Uterus (tissue), 4 donors: ENCODE measurements around the gene RBM45. TPM values are rescaled to one million over a fixed set of nuclear protein-coding genes. Genes with fewer than 3 reads are reported as not detected.
"Not testable (repeated sequence)": the region's sequence is repeated elsewhere in the genome, so short reads cannot be mapped to it uniquely, and the experiment has no call there.

Experiments
- DNase-seq, 2 donors: peaks; one replicate each; pipeline ENCODE4 v3.0.0-alpha.2; 2019 to 2020
- H3K27ac ChIP-seq, 2 donors: fragments of 200-600 bp; sonication (generic); 1 replicate in 1 of 2; 2 replicates in 1 of 2; pipeline ENCODE4 v1.5.1; 2016 to 2018
- H3K27me3 ChIP-seq, 2 donors: fragments of 200-600 bp; sonication (generic); one replicate each; pipeline ENCODE4 v1.5.1; 2018 to 2019; ENCODE audit warnings: control low read depth in 1 of 2
- H3K36me3 ChIP-seq, 2 donors: fragments of 200-600 bp; sonication (generic); one replicate each; pipeline ENCODE4 v1.5.1; 2019; ENCODE audit warnings: control low read depth in 1 of 2
- H3K4me1 ChIP-seq, 2 donors: fragments of 200-600 bp; sonication (generic); one replicate each; pipeline ENCODE4 v1.5.1; 2018 to 2019; ENCODE audit warnings: control low read depth in 1 of 2
- H3K4me3 ChIP-seq, 2 donors: fragments of 200-600 bp; sonication (generic); 1 replicate in 1 of 2; 2 replicates in 1 of 2; pipeline ENCODE4 v1.5.1; 2018 to 2019; ENCODE audit warnings: mild to moderate bottlenecking in 1 of 2
- H3K9me3 ChIP-seq, 2 donors: fragments of 200-600 bp; sonication (generic); one replicate each; pipeline ENCODE4 v1.5.1; 2019; ENCODE audit warnings: control low read depth in 1 of 2
- CTCF ChIP-seq, 4 experiments: fragments of 200-600 bp in 2 of 4; fragments of 450-650 bp in 2 of 4; sonication (generic) in 2 of 4; IDR thresholded peaks; one replicate each; pipeline ENCODE4 v1.5.1; 2016 to 2019; ENCODE audit warnings: antibody characterized with exemption in 4 of 4, mild to moderate bottlenecking in 2 of 4, moderate library complexity in 1 of 4
- POLR2A ChIP-seq, 2 donors: fragments of 450-650 bp; IDR thresholded peaks; one replicate each; pipeline ENCODE4 v1.6.1; 2016; ENCODE audit warnings: antibody characterized with exemption in 2 of 2, mild to moderate bottlenecking in 1 of 2, moderate library complexity in 1 of 2
- intact Hi-C: fragments of 100-400 bp; cut with DNase I; formaldehyde crosslinking; loops from one replicate; pipeline ENCODE4 v1.15.1; 2023; ENCODE audit warnings: low total_unique reads
- total RNA-seq, 4 donors: library from RNA; depleted of rRNA in 3 of 4; stranded (reverse); fragments of >200 nt in 3 of 4; gene quantifications; one replicate each; pipeline versions ENCODE4 v1.1.0 to v1.2.4, GENCODE V29; 2014 to 2023
- donor health status: DM: yes; HTN: yes; CAD: no.

RBM45 gene
- total RNA-seq, 4 donors from 2014 or later, result 4.7 to 31.9 (median 10.7) TPM

GRCh38 chr2:178074123-178075005 lies 37.9 kb upstream of the RBM45 start:
- H3K36me3 ChIP-seq, result no peaks in the 10 kb centered on the region
- intact Hi-C loops, result no loop called here
- no peak for DNase-seq
- H3K27me3 ChIP-seq, result no peaks in the 10 kb centered on the region
- H3K27ac ChIP-seq, result no peak overlapping the region
- no peaks in the 10 kb centered on the region for H3K9me3 ChIP-seq
- TF ChIP-seq POLR2A (IDR thresholded peaks at IDR 0.05) (no peak), CTCF (IDR thresholded peaks at IDR 0.05) (no peak)
- H3K4me1 ChIP-seq, result no peaks in the 10 kb centered on the region
- no peak overlapping the region for H3K4me3 ChIP-seq

GRCh38 chr2:178075006-178075326 lies 37.3 kb upstream of the RBM45 start:
- Histone ChIP-seq H3K27me3 (no peaks in the 10 kb centered on the region), H3K9me3 (no peaks in the 10 kb centered on the region), H3K4me3 (no peak overlapping the region), H3K36me3 (no peaks in the 10 kb centered on the region), H3K27ac (no peak overlapping the region), H3K4me1 (no peaks in the 10 kb centered on the region)
- intact Hi-C loops, result no loop called here
- TF ChIP-seq CTCF (IDR thresholded peaks at IDR 0.05) (no peak), POLR2A (IDR thresholded peaks at IDR 0.05) (no peak)
- DNase-seq, result no peak

- H3K4me1 ChIP-seq, result no peaks in the 10 kb centered on the region
- intact Hi-C loops, result no loop called here
- DNase-seq, result no peak
- H3K27ac ChIP-seq, result no peak overlapping the region
- H3K4me3 ChIP-seq, result no peak overlapping the region
- H3K36me3 ChIP-seq, result no peaks in the 10 kb centered on the region
- H3K27me3 ChIP-seq, result no peaks in the 10 kb centered on the region
- no peaks in the 10 kb centered on the region for H3K9me3 ChIP-seq
- TF ChIP-seq CTCF (IDR thresholded peaks at IDR 0.05) (no peak), POLR2A (IDR thresholded peaks at IDR 0.05) (no peak)
These were observed 36.1 kb upstream of the RBM45 start for GRCh38 chr2:178076130-178076529.

- H3K27me3 ChIP-seq, H3K27ac ChIP-seq, H3K36me3 ChIP-seq, intact Hi-C loops, H3K9me3 ChIP-seq, DNase-seq, H3K4me1 ChIP-seq, H3K4me3 ChIP-seq: not testable (repeated sequence)
These were observed 33.0 kb upstream of the RBM45 start for GRCh38 chr2:178079279-178079678.

- intact Hi-C loops, result no loop called here
- DNase-seq, result no peak
- Histone ChIP-seq H3K4me1 (no peaks in the 10 kb centered on the region), H3K9me3 (no peaks in the 10 kb centered on the region), H3K27me3 (no peaks in the 10 kb centered on the region), H3K27ac (no peak overlapping the region), H3K4me3 (no peak overlapping the region), H3K36me3 (no peaks in the 10 kb centered on the region)
- TF ChIP-seq POLR2A (IDR thresholded peaks at IDR 0.05) (no peak), CTCF (IDR thresholded peaks at IDR 0.05) (no peak)
These were observed 29.7 kb upstream of the RBM45 start for GRCh38 chr2:178082408-178083045.
